IPS-18c (cell line): ENCODE results near the gene SUSD5.

Experiments
- H3K4me3 ChIP-seq: 2 replicates; pipeline ENCODE4 v1.7.0; 2013; ENCODE audit warnings: low read depth, mild to moderate bottlenecking, low read length, moderate library complexity; ENCODE audit not compliant: insufficient read depth
- H3K9me3 ChIP-seq: one replicate; pipeline ENCODE4 v1.6.1; 2013; ENCODE audit warnings: mild to moderate bottlenecking, low read length, moderate library complexity; ENCODE audit not compliant: control insufficient read depth, insufficient read depth

Gene SUSD5

DNA sequence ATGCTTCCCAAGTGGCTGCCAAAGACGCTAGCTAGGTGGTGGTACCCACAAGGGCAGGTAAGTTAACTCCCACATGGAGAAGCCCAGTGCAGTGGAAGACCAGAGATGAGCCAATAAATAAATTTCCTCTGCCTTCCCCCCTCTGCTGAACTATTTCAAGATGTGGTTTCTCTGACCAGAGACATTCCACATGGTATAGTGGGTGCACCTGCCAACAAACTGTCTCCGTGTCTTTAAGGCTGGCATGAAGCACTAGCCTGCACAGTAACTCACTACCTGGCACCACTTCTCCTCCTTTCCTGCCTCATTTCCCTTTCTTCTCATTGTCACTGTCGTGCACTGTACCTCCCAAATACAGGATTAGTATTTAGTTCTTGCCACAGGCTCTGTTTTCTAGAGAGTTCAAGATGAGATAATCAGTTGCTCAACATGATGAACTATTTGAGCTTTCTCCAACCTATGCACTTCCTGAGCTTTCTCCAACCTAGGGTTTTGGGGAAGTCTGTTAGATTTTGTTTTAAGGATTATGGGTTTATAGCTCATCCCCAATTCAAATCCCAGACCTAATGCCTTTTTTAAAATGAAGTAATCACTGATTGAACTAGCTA is 113.2 kb downstream of the SUSD5 start:
- Histone ChIP-seq H3K9me3 (no peaks in the 10 kb centered on the region), H3K4me3 (no peak overlapping the region)

DNA sequence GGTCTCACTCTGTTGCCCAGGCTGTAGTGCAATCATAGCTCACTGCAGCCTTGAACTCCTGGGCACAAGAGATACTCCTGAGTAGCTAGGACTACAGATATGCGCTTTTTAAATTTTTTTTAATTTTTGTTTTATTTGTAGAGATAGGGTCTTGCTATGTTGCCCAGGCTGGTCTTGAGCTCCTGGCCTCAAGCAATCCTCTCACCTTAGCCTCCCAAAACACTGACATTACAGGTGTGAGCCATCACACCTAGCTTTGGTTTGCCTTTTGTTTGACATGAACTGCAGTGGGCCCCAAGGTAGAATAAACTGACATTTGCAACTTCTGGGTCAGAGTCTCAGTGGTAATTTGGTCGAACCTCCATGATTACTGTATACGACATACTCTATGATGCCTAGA is 113.8 kb downstream of the SUSD5 start:
- no peak overlapping the region for H3K4me3 ChIP-seq
- no peaks in the 10 kb centered on the region for H3K9me3 ChIP-seq

DNA sequence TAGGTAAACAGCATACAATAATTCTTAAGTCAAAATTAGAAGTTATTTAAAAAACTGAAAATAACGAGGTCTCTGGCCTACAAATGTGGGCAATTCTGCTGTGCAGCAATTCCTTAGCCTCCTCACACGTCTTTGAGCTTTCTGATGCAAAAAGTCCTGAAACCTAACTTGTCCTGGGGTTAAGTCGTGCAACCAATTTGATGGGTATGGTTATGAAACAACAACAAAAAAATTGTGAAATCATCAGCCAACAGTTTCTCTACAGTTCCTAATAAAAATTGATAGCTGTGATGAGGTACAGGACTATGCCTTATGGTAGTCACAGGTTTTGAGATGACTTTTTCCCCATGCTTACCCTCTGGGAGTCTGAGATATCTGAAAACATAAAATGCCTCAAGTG is 115.1 kb downstream of the SUSD5 start:
- Histone ChIP-seq H3K4me3 (no peak overlapping the region), H3K9me3 (no peaks in the 10 kb centered on the region)

DNA sequence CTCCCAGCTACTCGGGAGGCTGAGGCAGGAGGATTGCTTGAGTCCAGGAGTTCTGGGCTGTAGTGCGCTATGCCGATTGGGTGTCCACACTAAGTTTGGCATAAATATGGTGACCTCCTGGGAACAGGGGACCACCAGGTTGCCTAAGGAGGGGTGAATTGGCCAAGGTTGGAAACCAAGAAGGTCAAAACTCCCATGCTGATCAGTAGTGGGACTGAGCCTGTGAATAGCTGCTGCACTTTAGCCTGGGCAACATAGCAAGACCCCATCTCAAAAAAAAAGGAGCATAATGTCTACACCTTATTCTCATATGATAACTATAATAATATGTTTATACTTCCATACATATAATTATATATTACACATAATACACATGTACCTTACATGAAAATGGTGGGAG is 115.6 kb downstream of the SUSD5 start:
- no peaks in the 10 kb centered on the region for H3K9me3 ChIP-seq
- H3K4me3 ChIP-seq, result no peak overlapping the region

DNA sequence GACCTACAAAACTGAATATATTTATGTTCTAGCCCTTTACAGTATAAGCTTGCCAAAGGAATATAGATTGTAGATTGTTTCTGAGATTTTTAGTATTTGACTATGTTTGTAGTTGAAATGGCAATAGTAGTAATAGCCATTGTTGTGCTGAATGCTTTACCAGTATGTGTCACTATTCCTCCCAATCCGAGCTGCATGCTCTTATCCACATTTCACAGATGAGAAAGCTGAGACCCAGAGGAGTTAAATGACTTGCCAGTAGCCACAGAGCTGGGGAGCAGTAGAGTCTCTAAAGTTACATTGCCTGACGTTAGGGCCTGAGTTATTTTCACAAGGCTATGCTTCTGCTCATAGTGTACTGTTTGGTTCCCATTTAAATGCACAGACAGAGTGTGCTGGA is 118.4 kb downstream of the SUSD5 start:
- no peak overlapping the region for H3K4me3 ChIP-seq
- no peaks in the 10 kb centered on the region for H3K9me3 ChIP-seq
